HG03575 (cell line): ENCODE data around the gene PCCB.
"Not testable (repeated sequence)": the region's sequence is repeated elsewhere in the genome, so short reads cannot be mapped to it uniquely, and the experiment has no call there.

Source experiments
- ATAC-seq: cut with Tn5 transposase; IDR thresholded peaks from one replicate; pipeline ENCODE4 v1.9.1; 2021; ENCODE audit not compliant: unreplicated experiment, insufficient number of reproducible peaks, low FRiP score; ENCODE audit errors: extremely low read depth

PCCB gene

GRCh38 chr3:136351351-136351750 is 101.2 kb downstream of the PCCB start:
- ATAC-seq, result no peak

- no peak for ATAC-seq
Measured at GRCh38 chr3:136351905-136352304, 101.8 kb downstream of the PCCB start.

GRCh38 chr3:136353461-136353860 is 103.3 kb downstream of the PCCB start:
- ATAC-seq, result no peak

GRCh38 chr3:136366289-136366688 is 116.1 kb downstream of the PCCB start:
- ATAC-seq, result no peak

GRCh38 chr3:136375800-136376199 is 125.7 kb downstream of the PCCB start:
- ATAC-seq, result not testable (repeated sequence)

GRCh38 chr3:136377508-136377907 is 127.4 kb downstream of the PCCB start:
- ATAC-seq, result no peak

- ATAC-seq, result no peak
Measured at GRCh38 chr3:136378011-136378410, 127.9 kb downstream of the PCCB start.
